ENCODE results near the gene GHRL. TPM values are rescaled to one million over a fixed set of nuclear protein-coding genes. Genes with fewer than 3 reads are reported as not detected.

GHRL gene
- total RNA-seq, 4 donors from 2014 or later, result 0.55 to 8.2 TPM; not detected in 2

DNA sequence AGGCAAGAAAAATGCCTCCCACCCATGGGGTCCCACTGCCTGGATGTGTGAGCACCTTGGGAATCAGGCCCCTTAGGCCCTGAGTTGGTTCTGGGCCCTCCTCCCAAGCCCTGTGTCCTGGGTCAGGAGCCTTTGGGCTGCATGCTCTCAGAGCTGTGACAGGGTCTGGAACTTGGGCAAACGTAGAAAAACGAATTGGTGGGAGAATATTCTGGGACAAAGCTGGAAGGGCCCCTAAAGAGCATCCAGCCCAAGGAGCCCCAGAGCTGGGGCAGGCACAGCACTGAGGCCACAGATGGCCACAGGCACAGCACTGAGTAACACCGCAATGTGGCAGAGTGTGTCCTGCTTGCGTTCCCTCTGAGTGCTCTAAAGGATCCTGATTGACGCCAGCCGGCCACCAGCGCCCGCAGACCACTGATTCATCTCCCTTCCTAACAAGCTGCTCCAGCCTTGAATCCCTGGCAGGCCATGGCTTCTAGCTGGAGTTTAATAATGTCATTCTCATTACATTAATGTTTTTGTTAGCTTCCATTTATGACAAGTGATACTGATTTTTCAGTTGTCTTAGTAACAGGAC lies 46.7 kb upstream of the GHRL start:
- H3K9me3 ChIP-seq, result no peaks in the 10 kb centered on the region
- H3K4me3 ChIP-seq, result no peak overlapping the region
- H3K4me1 ChIP-seq, result no peaks in the 10 kb centered on the region
- in situ Hi-C loops (cut with MboI; ENCODE audit: low pct_ligation_motif_present in 1 of 4, low pct_unique_long_range_greater_than_20kb in 1 of 4, low sequenced_read_pairs in 3 of 4), result loop anchor here in 1 of 4 donors (25.0 kb wide), 1 partner anchor 398 kb away; no protein-coding TSS in a partner anchor
- H3K36me3 ChIP-seq, result no peaks in the 10 kb centered on the region
- intact Hi-C loops (cut with DNase I; ENCODE audit: low total_unique reads), result no loop called here
- WGBS, 2 donors (ENCODE audit: low coverage in 1 of 2), result 60 to 84% methylated on average over 2 to 8 of the region's 8 CpGs
- H3K27ac ChIP-seq, result no peak overlapping the region
- no peak for TF ChIP-seq POLR2AphosphoS5 (IDR thresholded peaks at IDR 0.05)
- TF ChIP-seq POLR2A (IDR thresholded peaks at IDR 0.05), result no peak
- no peak for TF ChIP-seq EP300 (IDR thresholded peaks at IDR 0.05; ENCODE audit: low read depth)
- TF ChIP-seq, protein P1, sequence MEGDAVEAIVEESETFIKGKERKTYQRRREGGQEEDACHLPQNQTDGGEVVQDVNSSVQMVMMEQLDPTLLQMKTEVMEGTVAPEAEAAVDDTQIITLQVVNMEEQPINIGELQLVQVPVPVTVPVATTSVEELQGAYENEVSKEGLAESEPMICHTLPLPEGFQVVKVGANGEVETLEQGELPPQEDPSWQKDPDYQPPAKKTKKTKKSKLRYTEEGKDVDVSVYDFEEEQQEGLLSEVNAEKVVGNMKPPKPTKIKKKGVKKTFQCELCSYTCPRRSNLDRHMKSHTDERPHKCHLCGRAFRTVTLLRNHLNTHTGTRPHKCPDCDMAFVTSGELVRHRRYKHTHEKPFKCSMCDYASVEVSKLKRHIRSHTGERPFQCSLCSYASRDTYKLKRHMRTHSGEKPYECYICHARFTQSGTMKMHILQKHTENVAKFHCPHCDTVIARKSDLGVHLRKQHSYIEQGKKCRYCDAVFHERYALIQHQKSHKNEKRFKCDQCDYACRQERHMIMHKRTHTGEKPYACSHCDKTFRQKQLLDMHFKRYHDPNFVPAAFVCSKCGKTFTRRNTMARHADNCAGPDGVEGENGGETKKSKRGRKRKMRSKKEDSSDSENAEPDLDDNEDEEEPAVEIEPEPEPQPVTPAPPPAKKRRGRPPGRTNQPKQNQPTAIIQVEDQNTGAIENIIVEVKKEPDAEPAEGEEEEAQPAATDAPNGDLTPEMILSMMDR (IDR thresholded peaks at IDR 0.05), result no peak
- H3K27me3 ChIP-seq, result peaks cover 6% of the 10 kb centered on the region
- DNase-seq, result no peak

DNA sequence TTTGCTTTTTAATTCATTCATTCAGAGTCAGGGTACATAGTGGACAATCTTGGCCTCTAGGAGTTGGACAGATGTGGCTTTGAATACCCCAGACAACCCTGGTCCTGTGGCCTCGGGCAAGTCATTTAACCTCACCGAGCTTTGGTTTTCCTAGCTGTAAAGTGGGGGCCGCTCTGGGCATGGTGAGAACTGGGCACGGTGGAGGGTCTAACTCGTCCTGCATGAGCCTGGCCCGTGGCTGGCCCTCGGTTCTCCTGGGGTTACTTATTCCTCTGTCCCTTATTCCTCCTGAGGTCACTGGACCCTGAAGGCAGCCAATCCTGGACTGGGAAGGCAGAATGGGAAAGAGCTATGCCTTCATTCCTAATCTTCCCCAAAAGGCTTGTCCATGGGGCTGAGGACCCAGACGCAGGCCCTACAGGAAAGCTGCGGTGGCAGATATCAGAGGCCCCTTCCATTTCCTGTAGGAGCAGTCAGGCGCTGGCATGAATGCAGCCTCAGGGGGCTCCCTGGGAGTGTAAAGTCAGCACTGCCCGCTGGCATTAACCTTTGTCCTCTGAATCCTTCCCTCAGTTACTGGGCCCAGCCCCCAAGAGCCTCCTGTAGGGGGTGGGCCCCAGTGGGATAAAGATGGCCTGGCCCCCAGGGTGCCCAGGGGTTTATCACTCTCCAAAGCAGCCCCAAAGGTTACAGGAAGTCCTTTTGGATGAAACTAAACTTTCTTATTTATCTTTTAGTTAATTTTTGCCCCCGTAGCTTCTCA lies 46.0 kb upstream of the GHRL start:
- WGBS, 2 donors (ENCODE audit: low coverage in 1 of 2), result 76 to 78% methylated on average over 3 to 9 of the region's 12 CpGs
- intact Hi-C loops (cut with DNase I; ENCODE audit: low total_unique reads) (no loop called here), in situ Hi-C loops (cut with MboI; ENCODE audit: low pct_ligation_motif_present in 1 of 4, low pct_unique_long_range_greater_than_20kb in 1 of 4, low sequenced_read_pairs in 3 of 4) (loop anchor here in 1 of 4 donors (25.0 kb wide), 1 partner anchor 399 kb away; no protein-coding TSS in a partner anchor)
- no peaks in the 10 kb centered on the region for H3K9me3 ChIP-seq
- H3K4me1 ChIP-seq, result no peaks in the 10 kb centered on the region
- H3K36me3 ChIP-seq, result no peaks in the 10 kb centered on the region
- H3K4me3 ChIP-seq, result no peak overlapping the region
- no peak overlapping the region for H3K27ac ChIP-seq
- no peak for DNase-seq
- H3K27me3 ChIP-seq, result peaks cover 3% of the 10 kb centered on the region
- TF ChIP-seq POLR2AphosphoS5 (IDR thresholded peaks at IDR 0.05), result no peak

DNA sequence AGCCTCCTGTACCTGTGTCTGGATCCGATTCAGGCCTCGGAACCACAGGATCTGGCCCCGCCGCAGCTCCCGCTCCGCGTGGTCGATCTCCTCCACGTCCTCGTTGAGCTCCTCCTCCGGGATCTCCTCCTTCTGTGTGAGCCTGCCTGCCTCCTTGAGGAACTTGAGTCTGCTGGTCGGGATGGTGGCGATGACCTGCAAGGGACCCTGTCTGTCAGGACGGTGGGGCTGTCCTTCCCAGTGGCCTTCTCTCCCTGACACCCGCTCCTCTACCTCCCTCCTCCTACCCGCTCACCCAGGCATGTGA lies 45.4 kb upstream of the GHRL start:
- intact Hi-C loops (cut with DNase I; ENCODE audit: low total_unique reads), result no loop called here
- WGBS, 2 donors (ENCODE audit: low coverage in 1 of 2), result 82% methylated on average over 16 of the region's 16 CpGs; no CpG with 5 or more reads in 1 of the 2 donors
- Histone ChIP-seq H3K27ac (no peak overlapping the region), H3K4me1 (no peaks in the 10 kb centered on the region), H3K27me3 (no peaks in the 10 kb centered on the region), H3K36me3 (no peaks in the 10 kb centered on the region), H3K4me3 (no peak overlapping the region), H3K9me3 (no peaks in the 10 kb centered on the region)
- in situ Hi-C loops (cut with MboI; ENCODE audit: low pct_ligation_motif_present in 1 of 4, low pct_unique_long_range_greater_than_20kb in 1 of 4, low sequenced_read_pairs in 3 of 4), result loop anchor here in 1 of 4 donors (25.0 kb wide), 1 partner anchor 399 kb away; no protein-coding TSS in a partner anchor
- TF ChIP-seq, protein P1 (IDR thresholded peaks at IDR 0.05), result no peak
- no peak for TF ChIP-seq EP300 (IDR thresholded peaks at IDR 0.05; ENCODE audit: low read depth)
- TF ChIP-seq POLR2A (IDR thresholded peaks at IDR 0.05), result no peak
- no peak for TF ChIP-seq POLR2AphosphoS5 (IDR thresholded peaks at IDR 0.05)
- no peak for DNase-seq

DNA sequence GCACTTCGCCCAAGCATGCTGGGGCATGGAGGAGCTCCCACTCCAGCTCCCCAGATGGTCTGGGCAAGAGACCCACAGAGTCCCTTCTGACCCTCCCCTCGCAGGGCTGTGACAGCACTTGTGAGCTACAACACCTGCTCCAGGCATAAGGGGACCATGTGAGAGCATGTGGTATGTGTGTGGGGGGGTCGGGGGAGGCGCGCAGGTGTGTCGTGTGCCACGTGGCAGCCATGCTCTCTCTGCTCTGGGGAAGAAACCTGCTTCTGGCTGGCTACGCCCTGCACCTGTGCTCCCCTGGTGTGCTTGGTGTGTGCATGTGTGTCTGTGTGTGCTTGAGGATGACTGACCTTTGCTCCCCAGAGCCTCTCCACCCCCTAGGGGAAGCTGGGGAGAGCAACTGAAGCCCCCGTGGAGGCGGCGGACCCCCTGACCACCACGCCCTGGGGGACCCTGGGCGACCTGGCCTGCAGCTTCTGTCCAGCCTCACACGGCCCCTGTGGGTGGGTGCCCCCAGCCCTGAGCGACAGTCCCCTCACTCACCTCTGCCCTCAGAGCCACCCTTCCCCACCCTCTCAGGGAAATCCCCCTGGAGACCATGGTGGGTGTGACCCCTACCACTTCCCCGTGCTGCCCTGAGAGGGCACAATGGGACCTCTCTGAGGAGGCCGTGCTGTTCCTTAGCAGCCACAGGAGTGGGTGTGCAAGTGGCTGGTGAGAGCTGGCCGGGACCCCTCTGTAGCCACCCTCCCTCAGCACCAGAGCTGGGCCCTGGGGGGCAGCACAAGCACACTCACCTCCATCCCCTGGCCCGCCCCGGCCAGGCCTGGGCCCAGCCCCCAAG lies 44.8 kb upstream of the GHRL start:
- no peak for DNase-seq
- intact Hi-C loops (cut with DNase I; ENCODE audit: low total_unique reads) (no loop called here), in situ Hi-C loops (cut with MboI; ENCODE audit: low pct_ligation_motif_present in 1 of 4, low pct_unique_long_range_greater_than_20kb in 1 of 4, low sequenced_read_pairs in 3 of 4) (loop anchor here in 1 of 4 donors (25.0 kb wide), 1 partner anchor 400 kb away; no protein-coding TSS in a partner anchor)
- 71% methylated on average over 11 of the region's 20 CpGs; no CpG with 5 or more reads in 1 of the 2 donors for WGBS, 2 donors (ENCODE audit: low coverage in 1 of 2)
- no peak overlapping the region for H3K27ac ChIP-seq
- H3K9me3 ChIP-seq, result no peaks in the 10 kb centered on the region
- TF ChIP-seq, protein P1 (IDR thresholded peaks at IDR 0.05), result no peak
- TF ChIP-seq EP300 (IDR thresholded peaks at IDR 0.05; ENCODE audit: low read depth) (no peak), POLR2A (IDR thresholded peaks at IDR 0.05) (no peak), POLR2AphosphoS5 (IDR thresholded peaks at IDR 0.05) (no peak)
- no peaks in the 10 kb centered on the region for H3K27me3 ChIP-seq
- H3K4me3 ChIP-seq, result no peak overlapping the region
- H3K4me1 ChIP-seq, result no peaks in the 10 kb centered on the region
- no peaks in the 10 kb centered on the region for H3K36me3 ChIP-seq
